ENCODE data around the gene ARF4. TPM values are rescaled to one million over a fixed set of nuclear protein-coding genes. Genes with fewer than 3 reads are reported as not detected.
"Not testable (repeated sequence)": the region's sequence is repeated elsewhere in the genome, so short reads cannot be mapped to it uniquely, and the experiment has no call there.

Gene ARF4
- 133 and 134 TPM in 2 replicates for total RNA-seq
- long read RNA-seq, transcript ARF4-201 (6 exons, 1,660 nt): major isoform, 409 of 429 reads
- long read RNA-seq, transcript ARF4-204 (6 exons, 1,601 nt): minor isoform, 6 of 429 reads
- long read RNA-seq, partial matches to known transcripts: 2 of 429 reads
- long read RNA-seq, other reads (novel, unspliced or antisense): 11 of 429 reads

DNA sequence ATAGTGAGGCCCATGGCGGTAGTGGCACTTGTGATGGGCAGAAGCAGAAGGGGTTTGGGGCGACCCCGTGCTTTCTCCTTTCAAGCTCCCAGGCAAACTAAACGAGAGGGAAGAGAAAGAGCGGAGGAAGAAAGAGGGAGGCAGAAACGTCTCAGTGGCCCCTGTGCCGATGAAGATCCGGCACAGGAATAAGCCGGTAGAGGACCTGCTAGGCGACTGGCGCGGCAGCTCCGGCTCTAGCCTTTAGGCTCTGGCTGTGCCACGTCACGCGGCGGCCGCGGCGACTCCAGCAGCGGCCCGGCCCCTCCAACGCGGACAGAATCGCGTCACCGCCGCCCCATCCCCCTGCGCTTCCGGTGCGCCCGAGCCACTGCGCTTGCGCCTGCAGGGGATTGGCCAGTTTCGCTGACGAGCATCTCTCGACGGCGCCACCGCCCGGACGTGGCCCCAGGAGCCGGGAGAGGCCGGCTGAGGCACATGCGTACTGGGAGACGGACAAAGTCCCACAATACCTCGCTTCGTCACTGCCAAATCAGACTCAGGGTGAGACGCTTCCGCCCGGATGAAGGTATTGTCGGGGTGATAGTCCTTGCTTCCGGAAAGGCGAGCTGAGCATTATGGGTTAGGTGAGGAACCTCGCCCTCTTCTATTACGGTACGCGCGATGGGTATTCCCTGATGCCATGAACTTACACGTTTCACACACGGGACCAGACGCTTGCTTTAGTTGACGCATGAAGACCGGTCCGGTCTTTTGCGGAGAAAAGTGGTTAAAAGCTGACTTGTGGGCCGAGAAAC, at the start of gene ARF4:
Gene ARF4 (minus strand): TSS at position 218 of the 797 bp plus-strand sequence. CDS start 204 bp downstream, at position 14.
- Mint-ChIP-seq H3K27me3 (no peaks in the 10 kb centered on the region), H3K4me1 (ENCODE audit: low read depth) (peaks cover 33% of the 10 kb centered on the region), H3K27ac (peak within 1 kb of the TSS; percentile 100), H3K4me3 (ENCODE audit: low read depth) (peak within 1 kb of the TSS; percentile 92), H3K36me3 (ENCODE audit: insufficient read depth) (peaks cover 7% of the 10 kb centered on the region), H3K9me3 (ENCODE audit: low read depth) (no peaks in the 10 kb centered on the region)
- TF ChIP-seq, protein P1, sequence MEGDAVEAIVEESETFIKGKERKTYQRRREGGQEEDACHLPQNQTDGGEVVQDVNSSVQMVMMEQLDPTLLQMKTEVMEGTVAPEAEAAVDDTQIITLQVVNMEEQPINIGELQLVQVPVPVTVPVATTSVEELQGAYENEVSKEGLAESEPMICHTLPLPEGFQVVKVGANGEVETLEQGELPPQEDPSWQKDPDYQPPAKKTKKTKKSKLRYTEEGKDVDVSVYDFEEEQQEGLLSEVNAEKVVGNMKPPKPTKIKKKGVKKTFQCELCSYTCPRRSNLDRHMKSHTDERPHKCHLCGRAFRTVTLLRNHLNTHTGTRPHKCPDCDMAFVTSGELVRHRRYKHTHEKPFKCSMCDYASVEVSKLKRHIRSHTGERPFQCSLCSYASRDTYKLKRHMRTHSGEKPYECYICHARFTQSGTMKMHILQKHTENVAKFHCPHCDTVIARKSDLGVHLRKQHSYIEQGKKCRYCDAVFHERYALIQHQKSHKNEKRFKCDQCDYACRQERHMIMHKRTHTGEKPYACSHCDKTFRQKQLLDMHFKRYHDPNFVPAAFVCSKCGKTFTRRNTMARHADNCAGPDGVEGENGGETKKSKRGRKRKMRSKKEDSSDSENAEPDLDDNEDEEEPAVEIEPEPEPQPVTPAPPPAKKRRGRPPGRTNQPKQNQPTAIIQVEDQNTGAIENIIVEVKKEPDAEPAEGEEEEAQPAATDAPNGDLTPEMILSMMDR (IDR thresholded peaks at IDR 0.05; ENCODE audit: unreplicated experiment): no peak
- DNase-seq (ENCODE audit: low spot score, unreplicated experiment): peak; percentile 100

- TF ChIP-seq, protein P1 (IDR thresholded peaks at IDR 0.05; ENCODE audit: unreplicated experiment): no peak
- Mint-ChIP-seq H3K27me3 (no peaks in the 10 kb centered on the region), H3K4me3 (ENCODE audit: low read depth) (no peak overlapping the region), H3K9me3 (ENCODE audit: low read depth) (peaks cover 17% of the 10 kb centered on the region), H3K36me3 (ENCODE audit: insufficient read depth) (peaks cover 50% of the 10 kb centered on the region), H3K4me1 (ENCODE audit: low read depth) (no peaks in the 10 kb centered on the region), H3K27ac (peak overlapping the region; percentile 81)
- no peak for DNase-seq (ENCODE audit: low spot score, unreplicated experiment)
Observed at GRCh38 chr3:57646723-57647122, 49.6 kb upstream of the ARF4 start.

GRCh38 chr3:57644740-57645139, 47.6 kb upstream of the ARF4 start:
- peaks cover 14% of the 10 kb centered on the region for H3K9me3 Mint-ChIP-seq (ENCODE audit: low read depth)
- no peak overlapping the region for H3K4me3 Mint-ChIP-seq (ENCODE audit: low read depth)
- no peak for DNase-seq (ENCODE audit: low spot score, unreplicated experiment)
- TF ChIP-seq, protein P1 (IDR thresholded peaks at IDR 0.05; ENCODE audit: unreplicated experiment): no peak
- no peaks in the 10 kb centered on the region for H3K27me3 Mint-ChIP-seq
- H3K4me1 Mint-ChIP-seq (ENCODE audit: low read depth): no peaks in the 10 kb centered on the region
- H3K27ac Mint-ChIP-seq: no peak overlapping the region
- peaks cover 44% of the 10 kb centered on the region for H3K36me3 Mint-ChIP-seq (ENCODE audit: insufficient read depth)

DNA sequence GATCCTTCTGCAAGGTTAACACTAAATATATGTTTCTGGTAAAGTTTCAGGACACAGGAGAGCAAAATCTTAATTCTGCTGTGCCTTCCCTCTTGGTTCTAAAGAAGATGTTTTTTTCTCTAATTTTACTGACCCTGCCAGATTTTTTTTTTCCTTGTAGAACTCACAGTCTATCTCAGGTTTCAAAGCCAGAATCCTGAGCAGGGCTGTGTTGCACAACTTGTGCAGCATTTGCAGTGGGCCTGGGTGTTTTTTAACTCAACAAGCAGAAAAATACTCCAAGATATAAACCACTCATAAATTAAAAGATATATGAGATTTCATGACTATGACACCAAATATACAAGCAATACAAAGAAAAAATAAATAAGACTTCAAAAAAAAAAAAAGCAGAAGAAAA, 40.2 kb upstream of the ARF4 start:
- TF ChIP-seq, protein P1 (IDR thresholded peaks at IDR 0.05; ENCODE audit: unreplicated experiment): no peak
- Mint-ChIP-seq H3K4me3 (ENCODE audit: low read depth) (no peak overlapping the region), H3K27ac (no peak overlapping the region), H3K9me3 (ENCODE audit: low read depth) (no peaks in the 10 kb centered on the region), H3K36me3 (ENCODE audit: insufficient read depth) (peaks cover 25% of the 10 kb centered on the region), H3K27me3 (no peaks in the 10 kb centered on the region), H3K4me1 (ENCODE audit: low read depth) (no peaks in the 10 kb centered on the region)
- no peak for DNase-seq (ENCODE audit: low spot score, unreplicated experiment)

DNA sequence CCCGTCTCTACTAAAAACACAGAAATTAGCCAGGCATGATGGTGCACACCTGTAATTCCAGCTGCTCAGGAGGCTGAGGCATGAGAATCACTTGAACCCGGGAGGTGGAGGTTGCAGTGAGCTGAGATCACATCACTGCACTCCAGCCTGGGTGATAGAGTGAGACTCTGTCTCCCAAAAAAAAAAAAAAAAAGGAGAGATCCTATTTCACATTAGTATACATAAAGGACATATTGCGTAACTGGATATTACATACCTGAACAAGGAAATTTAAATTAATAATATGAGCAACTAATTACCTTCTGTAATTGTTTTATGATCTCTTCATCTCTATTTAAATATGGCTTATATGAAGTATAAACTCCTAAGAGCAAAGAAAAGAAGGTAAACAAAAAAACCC, 37.1 kb upstream of the ARF4 start:
- H3K4me3 Mint-ChIP-seq (ENCODE audit: low read depth); H3K27me3 Mint-ChIP-seq; DNase-seq (ENCODE audit: low spot score, unreplicated experiment); H3K27ac Mint-ChIP-seq; H3K9me3 Mint-ChIP-seq (ENCODE audit: low read depth); H3K4me1 Mint-ChIP-seq (ENCODE audit: low read depth): not testable (repeated sequence)
- peaks cover 26% of the 10 kb centered on the region for H3K36me3 Mint-ChIP-seq (ENCODE audit: insufficient read depth)
